HuH-7 (cell line): Measurements from ENCODE around the gene MATR3.
"Not testable (repeated sequence)": the region's sequence is repeated elsewhere in the genome, so short reads cannot be mapped to it uniquely, and the experiment has no call there.

Source experiments
- DNase-seq: peaks from one replicate; pipeline ENCODE4 v3.0.0; 2011; ENCODE audit warnings: low spot score

Gene MATR3

GRCh38 chr5:139347863-139348262 lies 54.3 kb downstream of the MATR3 start:
- not testable (repeated sequence) for DNase-seq

- DNase-seq = no peak
Measured at GRCh38 chr5:139354186-139354585, 60.6 kb downstream of the MATR3 start.

GRCh38 chr5:139355900-139356299 lies 62.4 kb downstream of the MATR3 start:
- not testable (repeated sequence) for DNase-seq

GRCh38 chr5:139358064-139358463 lies 64.5 kb downstream of the MATR3 start:
- no peak for DNase-seq

- DNase-seq = no peak
Measured at GRCh38 chr5:139360384-139360783, 66.8 kb downstream of the MATR3 start.

GRCh38 chr5:139361835-139362429 lies 68.4 kb downstream of the MATR3 start:
- DNase-seq = no peak

GRCh38 chr5:139363937-139364336 lies 70.4 kb downstream of the MATR3 start:
- no peak for DNase-seq

- DNase-seq = no peak
Measured at GRCh38 chr5:139364466-139364865, 70.9 kb downstream of the MATR3 start.

GRCh38 chr5:139368613-139369012 lies 75.1 kb downstream of the MATR3 start:
- DNase-seq = no peak

- DNase-seq = no peak
Measured at GRCh38 chr5:139369181-139369580, 75.6 kb downstream of the MATR3 start.

- DNase-seq = no peak
Measured at GRCh38 chr5:139371482-139372435, 78.2 kb downstream of the MATR3 start.

- DNase-seq = no peak
Measured at GRCh38 chr5:139374909-139375308, 81.4 kb downstream of the MATR3 start.

GRCh38 chr5:139376364-139376763 lies 82.8 kb downstream of the MATR3 start:
- no peak for DNase-seq

- no peak for DNase-seq
Measured at GRCh38 chr5:139377226-139377625, 83.7 kb downstream of the MATR3 start.

GRCh38 chr5:139378101-139378825 lies 84.7 kb downstream of the MATR3 start:
- DNase-seq = no peak

- DNase-seq = no peak
Measured at GRCh38 chr5:139378941-139379361, 85.4 kb downstream of the MATR3 start.

- DNase-seq = no peak
Measured at GRCh38 chr5:139379626-139380449, 86.3 kb downstream of the MATR3 start.
